ENCODE results near the gene RNASET2.

DNA sequence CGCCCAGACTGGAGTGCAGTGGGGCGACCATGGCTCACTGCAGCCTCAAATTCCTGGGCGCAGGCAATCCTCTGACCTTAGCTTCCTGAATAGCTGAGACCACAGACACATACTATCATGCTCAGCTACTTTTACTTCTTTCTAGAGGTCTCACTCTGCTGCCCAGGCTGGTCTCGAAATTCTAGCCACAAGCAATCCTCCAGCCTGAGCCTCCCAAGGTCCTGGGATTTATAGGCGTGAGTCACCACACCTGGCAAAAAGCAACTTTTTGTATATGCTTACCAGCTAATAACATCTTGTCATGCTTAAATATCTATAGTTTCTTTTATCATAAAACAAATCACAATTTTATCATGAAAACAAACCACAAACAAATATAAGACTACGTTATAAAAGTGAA lies 23.0 kb downstream of the RNASET2 start:
- TF ChIP-seq, protein P1, sequence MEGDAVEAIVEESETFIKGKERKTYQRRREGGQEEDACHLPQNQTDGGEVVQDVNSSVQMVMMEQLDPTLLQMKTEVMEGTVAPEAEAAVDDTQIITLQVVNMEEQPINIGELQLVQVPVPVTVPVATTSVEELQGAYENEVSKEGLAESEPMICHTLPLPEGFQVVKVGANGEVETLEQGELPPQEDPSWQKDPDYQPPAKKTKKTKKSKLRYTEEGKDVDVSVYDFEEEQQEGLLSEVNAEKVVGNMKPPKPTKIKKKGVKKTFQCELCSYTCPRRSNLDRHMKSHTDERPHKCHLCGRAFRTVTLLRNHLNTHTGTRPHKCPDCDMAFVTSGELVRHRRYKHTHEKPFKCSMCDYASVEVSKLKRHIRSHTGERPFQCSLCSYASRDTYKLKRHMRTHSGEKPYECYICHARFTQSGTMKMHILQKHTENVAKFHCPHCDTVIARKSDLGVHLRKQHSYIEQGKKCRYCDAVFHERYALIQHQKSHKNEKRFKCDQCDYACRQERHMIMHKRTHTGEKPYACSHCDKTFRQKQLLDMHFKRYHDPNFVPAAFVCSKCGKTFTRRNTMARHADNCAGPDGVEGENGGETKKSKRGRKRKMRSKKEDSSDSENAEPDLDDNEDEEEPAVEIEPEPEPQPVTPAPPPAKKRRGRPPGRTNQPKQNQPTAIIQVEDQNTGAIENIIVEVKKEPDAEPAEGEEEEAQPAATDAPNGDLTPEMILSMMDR (IDR thresholded peaks at IDR 0.05; ENCODE audit: low read length) = no peak
- no peak for TF ChIP-seq EZH2 (IDR thresholded peaks at IDR 0.05; ENCODE audit: borderline replicate concordance, low read length)

All from OCI-LY1 (cell line).